Activated CD4-positive, alpha-beta T cell treated with anti-CD3 and anti-CD28 coated beads, Interleukin-2, Interleukin-6, amounts not matched to agents 100 ng/mL and 50 ng/mL, durations not matched to agents 16 hours and 8 hours (primary cell): ENCODE measurements around the gene APBB2.
A peak's percentile ranks its signal among the peaks of the same experiment; 100 is the strongest.

ENCODE experiments used
- DNase-seq: peaks from one replicate; pipeline ENCODE4 v3.0.0-alpha.2; 2020

Gene APBB2

DNA sequence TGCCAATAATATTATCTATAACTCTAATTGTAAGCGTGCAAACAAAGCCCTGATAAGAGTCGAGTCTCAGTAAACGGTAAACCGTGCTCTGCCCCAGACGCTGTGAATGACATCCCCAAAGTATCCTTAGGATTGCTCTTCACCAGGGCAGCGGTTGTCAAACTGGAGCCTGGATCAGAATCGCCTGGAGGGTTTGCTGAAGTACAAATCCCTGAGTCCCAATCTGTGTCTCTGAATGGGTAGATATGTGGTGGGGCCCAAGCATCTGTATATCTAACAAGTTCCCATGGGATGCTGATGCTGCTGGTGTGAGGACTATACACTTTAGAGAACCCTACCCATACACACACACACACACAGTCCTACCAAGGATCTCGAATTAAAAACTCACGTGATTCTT is 813 bp upstream of the APBB2 start:
- DNase-seq, result no peak

DNA sequence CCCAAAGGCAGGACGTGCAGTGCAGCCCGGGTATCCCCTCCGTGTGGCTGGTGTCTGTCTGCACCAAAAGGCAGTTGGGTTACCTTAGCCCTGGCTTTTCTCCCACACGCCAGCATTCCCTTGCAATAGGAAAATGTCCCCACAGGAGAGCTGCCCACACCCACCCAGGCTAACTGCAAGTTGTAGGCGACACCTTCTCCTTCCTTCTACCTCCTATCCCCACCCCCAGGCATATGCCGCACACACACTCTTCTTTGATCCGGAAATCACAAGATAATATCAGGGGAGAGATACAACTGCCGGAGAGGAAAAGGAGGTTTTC is 444 bp upstream of the APBB2 start:
- no peak for DNase-seq

DNA sequence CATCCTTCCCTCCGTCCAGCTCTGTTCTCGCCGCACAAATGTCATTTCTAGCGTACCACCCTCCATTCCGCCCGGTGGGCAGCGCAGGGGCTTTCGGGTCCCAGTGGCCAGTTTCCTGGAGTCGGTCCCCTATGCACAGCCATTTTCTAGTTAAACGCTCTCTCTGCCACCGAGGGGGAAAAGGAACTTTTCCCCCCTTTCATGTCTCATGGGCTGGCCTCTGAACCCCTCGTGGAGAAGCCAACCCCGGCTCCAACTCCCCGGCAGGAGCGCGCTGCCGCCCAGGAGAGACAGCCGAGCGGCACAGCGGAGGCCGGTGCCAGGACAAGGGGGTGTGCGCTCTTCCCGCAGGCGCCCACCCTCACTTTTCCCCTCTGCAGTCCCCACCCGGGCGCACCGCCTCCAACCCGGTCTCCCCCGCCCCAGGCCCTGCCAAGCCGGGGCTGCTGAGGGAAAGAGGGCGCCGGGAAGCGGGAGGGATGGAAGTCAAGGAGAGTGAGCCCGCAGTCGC is 662 bp downstream of the APBB2 start:
- DNase-seq, result peak; percentile 6

DNA sequence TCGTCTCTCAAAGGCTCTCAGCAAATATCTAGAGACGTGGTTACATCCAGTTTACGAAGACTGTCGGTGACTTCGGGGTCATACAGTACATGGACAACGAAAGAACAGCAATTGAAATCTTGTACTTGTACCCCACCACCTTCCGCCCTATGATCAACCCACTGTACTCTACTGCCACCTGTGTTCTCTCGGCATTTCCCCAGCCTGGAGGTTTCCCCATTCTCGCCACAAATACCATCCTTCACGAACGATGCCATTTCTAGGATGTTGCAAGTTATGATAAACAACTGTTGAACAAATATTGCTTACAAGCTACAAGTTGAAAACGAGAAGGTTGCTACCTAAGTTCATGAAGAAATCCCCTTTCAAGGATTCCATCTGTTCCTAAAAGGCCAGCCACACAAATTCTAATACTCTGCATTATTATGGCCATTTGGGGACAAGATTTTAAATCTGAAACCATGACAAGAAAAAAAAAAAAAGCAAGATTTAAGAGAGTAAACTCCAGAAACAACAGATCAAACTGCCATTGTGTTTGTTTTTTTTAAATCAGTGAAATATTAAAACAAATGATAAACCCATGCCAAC is 1.6 kb downstream of the APBB2 start:
- peak; percentile 33 for DNase-seq

DNA sequence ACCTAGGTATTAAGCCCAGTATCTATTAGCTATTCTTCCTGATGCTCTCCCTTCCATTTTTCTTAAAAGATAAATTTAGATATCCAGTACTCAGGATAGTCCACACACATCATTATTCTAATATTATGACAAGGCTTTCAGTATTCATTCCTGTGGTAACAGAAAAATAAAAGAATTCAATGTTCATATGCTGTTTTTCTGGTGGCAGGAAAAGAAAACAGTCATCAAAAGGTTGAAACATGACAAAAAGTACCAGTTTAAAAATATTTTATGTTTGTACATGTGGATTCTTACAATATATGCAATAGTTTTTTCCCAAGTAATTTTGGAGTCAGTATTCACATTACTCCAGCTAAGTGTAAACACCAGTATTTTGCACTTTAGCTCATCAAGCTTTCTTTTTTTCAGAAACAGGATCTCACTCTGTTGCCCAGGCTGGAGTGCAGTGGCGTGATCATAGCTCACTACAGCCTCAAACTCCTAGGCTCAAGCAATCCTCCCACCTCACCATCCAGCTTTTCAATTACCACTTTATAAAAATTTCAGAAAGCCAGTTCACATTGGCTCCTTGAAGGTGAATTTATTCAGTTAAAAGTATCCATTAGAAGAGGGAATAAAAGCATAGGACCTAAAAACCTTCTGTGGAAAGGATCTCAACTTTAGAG is 2.3 kb downstream of the APBB2 start:
- no peak for DNase-seq

DNA sequence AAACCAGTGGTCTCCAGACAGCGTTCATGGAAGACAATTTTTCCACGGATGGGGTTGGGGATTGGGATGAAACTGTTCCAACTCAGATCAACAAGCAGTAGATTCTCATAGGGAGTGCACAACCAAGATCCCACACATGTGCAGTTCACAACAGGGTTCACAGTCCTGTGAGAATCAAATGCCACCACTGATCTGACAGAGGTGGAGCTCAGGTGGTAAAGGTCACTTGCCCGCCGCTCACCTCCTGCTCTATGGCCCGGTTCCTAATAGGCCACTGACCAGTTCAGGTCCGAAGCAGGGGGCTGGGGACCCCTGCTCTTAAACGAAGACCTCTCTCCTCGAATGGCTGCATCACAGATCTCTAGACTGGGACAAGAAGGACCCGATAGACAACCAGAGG is 4.4 kb downstream of the APBB2 start:
- no peak for DNase-seq

DNA sequence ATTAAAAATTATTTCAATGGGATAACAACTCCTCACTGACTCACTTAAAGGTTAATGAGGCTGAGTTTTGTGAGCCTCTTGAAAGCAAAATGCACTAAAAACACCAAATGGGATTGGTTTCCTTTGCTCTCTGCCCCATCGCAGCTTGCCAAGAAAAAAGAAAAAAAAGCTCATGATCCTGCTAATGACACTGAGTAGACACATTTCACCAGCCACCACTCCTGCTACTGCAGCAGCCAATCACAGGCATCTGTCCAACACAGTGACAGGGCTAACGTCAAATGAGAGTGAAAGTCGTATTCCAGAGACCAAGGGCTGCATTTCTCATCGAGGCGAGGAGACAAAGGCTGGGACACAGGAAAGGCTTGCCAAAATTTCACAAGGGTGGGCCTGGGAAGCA is 5.2 kb downstream of the APBB2 start:
- no peak for DNase-seq

DNA sequence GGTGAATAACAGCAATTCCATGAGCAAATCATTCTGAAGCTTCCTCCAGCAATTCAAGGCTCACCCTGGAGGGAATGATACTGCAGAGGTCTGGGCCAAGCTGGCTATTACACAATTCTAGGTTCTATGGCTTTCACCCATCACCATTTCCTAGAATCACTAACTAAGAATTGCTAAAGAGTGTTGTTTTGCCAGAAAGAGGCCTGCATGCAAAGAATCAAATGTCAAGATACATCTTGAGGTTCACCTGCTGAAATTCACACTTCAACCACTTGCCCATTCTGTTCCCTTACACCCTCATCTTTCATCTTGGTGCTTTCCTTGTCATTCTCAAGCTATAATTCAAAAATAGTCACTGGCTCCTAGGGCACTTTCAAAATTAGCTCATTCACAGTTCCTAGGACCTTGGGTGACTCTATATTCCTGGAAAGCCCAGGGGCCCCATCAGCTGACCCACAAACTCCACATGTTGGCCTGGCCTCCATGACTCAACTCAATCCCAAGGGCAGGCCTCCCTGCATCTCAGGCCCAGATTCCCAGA is 7.0 kb downstream of the APBB2 start:
- peak; percentile 52 for DNase-seq

DNA sequence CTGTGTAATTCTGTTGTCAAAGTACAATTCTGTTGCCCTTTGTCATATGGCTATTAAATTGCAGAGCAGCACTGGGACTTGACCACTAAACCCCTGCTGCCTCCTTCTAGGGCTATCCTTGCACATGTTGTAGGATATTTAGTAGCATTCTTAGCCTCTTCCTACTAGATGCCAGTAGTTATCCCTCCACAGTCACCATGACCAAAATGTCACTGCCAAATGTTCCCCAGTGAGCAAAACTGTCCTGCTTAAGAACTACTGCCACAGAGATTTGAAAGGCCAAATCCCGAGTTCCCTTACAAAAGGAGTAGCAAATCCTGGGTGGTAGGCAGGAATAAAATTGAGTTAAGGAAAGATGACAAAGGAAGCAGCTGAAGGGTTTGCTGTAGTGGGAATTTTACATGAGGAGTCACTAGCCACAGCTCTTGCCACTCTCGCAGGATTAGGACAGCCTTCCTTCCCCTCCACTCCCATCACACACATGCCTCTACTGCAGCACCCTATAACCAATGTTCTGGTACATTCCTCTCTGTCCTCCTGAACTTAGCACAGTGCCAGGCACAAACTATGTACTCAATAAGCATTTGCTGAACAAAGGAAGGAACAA is 8.4 kb downstream of the APBB2 start:
- no peak for DNase-seq

DNA sequence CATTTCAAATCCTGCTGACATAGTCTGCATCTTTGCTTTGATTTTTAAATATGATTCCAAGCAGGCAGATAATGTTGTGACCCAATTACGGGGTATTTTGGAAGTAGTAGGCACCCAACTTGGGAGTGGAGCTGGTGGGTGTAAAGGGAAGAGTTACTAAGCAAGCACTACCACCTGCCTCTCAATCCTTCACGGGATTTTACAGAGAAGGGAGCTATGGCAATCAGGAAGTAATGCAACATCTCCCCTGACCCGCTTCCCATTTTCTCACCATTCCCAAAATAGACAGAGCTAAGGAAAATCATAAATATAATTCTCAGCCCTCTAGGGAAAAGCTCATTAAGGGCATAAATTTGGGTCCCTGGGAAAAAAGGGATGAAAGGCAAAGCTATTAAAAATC is 9.2 kb downstream of the APBB2 start:
- no peak for DNase-seq

DNA sequence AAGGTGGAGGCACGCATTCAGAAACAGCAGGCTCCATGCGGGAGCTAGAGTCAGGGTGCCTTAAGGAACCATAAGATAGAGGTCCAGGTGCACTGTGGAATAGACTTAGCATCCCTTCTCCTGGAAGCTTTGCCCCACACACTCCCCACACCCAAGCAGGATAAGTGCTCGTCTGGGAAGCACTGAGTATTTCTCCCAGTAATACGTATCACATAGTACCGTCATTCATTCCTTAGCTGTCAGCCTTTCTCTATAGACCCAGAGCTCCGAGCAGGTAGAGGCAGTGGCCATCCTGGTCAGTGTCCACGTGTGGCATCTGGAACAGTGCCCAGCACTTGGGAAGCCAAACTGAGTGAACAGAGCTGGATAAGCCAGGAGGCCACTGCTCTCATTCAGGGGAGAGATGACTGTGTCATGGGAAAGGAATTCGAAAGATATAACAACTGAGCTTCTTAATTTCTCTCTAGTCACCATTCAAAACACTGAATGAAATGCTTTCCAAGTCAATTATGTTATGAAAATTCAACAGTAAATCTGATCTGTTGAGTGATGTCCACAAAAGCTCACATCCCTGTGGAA is 9.9 kb downstream of the APBB2 start:
- no peak for DNase-seq

DNA sequence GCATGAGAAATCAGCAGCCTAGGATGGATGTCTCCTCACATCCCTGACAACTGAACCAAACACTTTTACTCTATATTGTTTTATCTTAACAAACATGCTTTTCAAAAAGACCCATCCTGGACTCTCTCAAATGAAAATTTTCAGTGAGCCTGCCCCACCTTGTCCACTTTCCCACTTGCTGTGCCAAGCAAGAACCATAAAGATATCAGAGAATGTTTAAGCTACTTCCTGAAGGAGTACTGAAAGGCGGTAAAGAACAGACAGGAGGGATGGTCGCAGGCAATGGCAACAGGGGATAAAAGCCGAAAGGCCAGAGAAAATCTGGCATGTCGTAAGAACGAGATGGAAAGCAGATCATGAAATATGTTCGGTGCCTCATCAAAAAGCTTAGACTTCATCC is 10.5 kb downstream of the APBB2 start:
- no peak for DNase-seq

DNA sequence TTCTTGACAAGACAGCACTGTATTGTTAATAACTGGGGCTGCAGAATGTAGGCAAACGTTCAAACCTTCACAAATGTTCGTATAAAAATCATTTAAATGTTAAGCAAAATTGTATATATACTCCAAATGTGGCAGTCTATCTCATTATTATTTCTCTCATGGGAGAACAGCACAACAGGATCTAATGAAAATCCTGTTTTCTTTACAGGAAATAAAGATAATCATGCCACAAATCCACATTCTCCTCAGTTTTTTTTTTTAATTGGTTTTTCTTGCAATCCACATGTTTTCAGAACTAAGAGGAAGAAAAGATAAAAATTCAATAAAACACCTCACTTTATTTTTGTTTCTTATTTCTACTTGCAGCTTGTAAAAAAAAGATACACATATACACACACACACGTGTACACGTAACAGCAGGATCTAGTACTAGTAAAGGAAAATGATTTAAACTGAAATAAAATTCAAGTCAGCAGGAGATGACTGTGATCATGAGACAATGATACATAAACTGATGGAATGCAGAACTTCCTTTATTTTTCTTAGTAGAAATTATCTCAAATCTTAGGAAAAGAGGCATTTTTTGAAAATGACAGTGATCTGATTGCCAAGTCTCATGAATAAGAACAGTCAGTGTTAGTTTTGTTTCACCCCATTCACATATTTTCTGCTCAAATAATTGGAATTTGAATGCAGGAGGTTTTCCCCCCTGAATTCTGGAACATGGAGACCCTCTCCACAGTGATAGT is 11.3 kb downstream of the APBB2 start:
- DNase-seq, result no peak

DNA sequence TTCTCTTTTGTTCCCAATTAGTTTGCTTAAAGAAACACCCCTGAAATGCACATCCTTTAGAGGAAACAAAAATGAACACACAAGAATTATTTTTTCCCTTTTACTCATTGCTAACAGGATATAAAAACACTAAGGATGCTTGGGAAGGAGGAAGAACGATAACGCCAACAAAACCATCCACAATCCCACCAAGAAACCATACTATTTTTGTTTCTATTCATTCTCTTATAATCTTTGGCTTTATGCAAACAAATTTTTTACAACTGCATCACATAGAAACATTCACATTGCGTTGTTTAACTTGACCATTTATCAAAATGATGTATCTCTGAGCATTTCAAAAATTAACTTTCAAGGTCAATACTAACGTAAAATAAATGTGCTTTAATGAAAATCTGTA is 12.0 kb downstream of the APBB2 start:
- DNase-seq, result no peak

DNA sequence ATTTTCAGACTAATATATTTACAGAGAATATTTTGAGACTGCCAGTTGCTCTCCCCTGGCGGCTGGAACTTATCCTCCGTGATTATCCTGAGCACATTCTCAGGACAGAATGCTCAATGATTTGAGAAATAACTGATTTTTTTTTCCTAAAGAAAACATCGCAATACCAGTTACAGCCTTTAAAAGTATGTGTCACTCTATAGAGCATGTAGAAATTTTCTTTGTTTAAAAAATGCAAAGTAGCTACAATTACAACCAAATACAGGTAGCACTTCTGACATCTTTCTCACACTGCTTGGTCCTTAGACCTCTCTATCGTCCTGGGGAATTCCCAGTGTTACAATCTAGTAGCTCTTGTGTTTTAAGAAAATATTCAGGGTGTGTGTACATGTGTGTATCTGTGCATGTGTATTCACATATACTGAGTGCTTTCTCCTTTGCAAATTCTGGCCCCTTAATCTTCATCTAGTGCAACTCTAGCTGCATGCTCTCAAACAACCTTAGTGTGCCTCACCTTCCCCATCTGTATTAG is 13.8 kb downstream of the APBB2 start:
- DNase-seq, result no peak

DNA sequence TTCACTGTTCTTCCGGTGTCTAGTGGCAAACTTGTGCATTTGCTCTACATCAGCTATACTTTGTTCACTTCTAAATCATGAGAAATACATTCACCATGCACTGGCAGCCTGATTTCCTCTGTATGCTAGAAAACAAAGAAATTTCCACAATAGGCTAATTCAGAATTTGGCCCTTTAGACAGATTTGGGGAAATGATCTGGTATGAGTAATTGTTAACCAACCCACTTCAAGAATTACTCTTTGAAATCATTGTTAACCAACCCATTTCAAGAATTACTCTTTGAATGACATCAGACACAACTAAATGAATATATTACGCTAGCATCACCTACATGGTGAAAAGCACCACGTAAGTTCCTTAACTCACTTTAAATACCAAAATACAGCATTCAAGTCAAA is 14.6 kb downstream of the APBB2 start:
- DNase-seq, result peak; percentile 3

DNA sequence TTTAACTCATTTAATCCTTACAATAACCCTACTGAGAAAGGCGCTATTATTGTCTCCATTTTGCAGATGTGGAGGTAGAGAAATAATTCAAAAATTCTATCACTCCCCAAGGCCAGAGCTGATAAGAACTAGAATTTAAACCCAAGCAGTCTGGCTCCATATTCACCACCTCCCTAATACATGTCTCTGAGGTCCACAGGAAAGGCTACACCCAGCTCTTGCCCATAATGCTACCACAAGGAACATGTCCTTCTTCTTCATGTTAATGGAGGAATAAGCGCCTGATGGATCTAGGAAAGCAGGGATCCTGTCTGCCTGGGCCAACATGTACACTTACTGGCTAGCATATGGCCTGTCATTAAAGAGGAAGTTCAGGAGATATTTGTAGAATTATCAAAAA is 16.3 kb downstream of the APBB2 start:
- DNase-seq, result no peak

DNA sequence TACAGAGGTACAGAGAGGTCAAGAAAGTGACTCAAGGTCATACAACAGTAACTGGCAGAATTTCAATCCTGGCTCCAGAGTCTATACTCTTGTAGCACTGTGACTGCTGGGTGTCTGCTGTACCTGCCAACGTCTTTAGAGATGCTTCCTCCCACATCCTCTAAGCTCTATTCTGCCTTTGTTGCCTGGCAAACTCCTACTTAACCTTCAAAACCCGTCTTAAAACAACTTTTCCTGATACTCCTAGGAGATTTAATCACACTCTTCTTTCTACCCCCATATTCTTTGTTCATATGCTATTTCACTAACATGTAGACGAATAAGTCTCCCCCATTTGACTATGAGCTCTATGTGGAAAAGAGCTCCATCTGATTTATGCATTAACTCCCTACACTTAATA is 16.8 kb downstream of the APBB2 start:
- no peak for DNase-seq

DNA sequence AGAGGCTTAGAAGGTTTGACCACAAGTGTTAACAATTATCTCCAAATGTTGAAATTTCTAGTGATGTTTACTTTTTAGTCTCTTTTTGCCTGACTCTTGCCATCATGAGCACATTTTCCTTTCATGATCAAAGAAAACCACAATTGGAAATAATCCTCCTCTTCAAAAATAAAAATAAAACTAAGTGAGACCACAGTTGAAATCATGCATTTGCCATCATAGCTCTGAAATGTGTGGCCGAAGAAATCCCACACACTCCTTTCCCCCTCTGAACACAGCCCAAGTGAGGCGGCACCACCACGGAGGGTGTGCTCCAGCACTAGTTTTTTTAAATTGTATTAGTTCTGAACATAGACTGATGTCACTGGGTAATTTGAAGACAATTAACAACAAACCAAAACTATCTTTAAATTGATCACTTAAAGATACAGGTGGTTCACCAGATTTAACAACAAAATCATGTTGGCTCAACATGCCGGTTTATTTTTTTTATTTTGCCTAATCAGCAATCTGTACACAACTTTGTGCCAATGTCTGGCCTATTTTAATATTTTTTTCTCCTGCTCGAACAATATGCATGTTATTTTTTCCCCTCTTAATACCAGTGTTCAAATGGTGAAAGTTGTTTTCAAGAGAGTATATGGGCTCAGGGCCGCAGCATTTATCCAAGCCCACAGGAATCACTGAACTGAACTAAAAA is 17.6 kb downstream of the APBB2 start:
- DNase-seq, result no peak

DNA sequence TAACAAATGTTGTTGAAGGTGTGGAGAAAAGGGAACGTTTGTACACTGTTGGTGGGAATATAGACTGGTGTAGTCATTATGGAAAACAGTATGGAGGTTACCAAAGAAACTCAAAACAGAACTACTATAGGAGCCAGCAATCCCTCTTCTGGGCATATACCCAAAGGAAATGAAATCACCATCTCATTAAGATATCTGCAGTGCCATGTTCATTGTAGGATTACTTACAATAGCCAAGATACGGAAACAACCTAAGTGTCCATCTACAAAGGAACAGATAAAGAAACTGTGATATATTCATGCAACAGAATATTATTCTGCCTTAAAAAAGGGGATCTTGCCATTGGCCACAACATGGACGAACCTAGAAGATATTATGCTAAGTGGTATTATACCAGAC is 22.2 kb downstream of the APBB2 start:
- DNase-seq, result no peak

DNA sequence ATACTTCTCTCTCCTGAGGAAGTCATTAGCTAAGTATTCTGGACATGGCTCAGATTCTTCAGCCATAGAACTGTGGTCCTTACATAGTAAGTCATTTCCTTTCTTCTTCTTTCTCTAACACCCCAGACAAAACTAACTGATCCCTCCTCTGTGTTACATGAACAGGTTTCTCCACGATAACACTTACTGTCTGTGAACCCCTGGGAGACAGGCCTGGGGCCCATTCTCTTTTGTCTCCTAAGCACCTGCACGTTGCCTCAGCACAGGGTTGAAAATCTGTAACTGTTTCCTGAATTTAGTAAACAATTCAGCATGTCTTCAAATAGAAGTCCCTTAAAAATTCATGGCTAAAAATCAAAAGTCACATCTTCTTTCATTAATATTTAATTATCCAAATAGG is 24.7 kb downstream of the APBB2 start:
- DNase-seq, result no peak

DNA sequence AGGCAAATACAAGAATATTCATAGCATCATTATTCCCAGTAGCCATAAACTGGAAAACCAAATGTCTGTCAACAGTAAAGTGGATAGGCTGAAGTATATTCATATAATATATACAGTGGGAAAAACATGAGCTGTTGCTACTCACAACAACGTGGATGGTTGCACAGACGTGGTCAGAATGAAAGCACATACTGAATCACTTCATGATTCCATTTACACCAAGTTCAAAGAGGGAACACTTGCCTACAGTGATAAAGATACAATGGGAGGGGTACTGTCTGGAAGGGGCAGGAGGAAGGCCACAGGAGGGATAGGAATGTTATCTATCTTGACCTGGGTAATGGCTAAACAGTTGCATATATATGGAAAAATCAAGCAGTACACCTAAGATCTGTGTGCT is 25.3 kb downstream of the APBB2 start:
- no peak for DNase-seq
